ENCODE data around the gene SP140L.

SP140L gene

GRCh38 chr2:230443541-230443940, 116.5 kb downstream of the SP140L start:
- DNase-seq (ENCODE audit: low spot score): no peak
- TF ChIP-seq, protein P1, sequence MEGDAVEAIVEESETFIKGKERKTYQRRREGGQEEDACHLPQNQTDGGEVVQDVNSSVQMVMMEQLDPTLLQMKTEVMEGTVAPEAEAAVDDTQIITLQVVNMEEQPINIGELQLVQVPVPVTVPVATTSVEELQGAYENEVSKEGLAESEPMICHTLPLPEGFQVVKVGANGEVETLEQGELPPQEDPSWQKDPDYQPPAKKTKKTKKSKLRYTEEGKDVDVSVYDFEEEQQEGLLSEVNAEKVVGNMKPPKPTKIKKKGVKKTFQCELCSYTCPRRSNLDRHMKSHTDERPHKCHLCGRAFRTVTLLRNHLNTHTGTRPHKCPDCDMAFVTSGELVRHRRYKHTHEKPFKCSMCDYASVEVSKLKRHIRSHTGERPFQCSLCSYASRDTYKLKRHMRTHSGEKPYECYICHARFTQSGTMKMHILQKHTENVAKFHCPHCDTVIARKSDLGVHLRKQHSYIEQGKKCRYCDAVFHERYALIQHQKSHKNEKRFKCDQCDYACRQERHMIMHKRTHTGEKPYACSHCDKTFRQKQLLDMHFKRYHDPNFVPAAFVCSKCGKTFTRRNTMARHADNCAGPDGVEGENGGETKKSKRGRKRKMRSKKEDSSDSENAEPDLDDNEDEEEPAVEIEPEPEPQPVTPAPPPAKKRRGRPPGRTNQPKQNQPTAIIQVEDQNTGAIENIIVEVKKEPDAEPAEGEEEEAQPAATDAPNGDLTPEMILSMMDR (IDR thresholded peaks at IDR 0.05; ENCODE audit: extremely low read depth, insufficient read depth, missing control alignments): no peak
- in situ Hi-C loops (cut with MboI; ENCODE audit: low pct_unique_long_range_greater_than_20kb, low sequenced_read_pairs, unreplicated experiment): no loop called here

- TF ChIP-seq, protein P1 (IDR thresholded peaks at IDR 0.05; ENCODE audit: extremely low read depth, insufficient read depth, missing control alignments): no peak
- in situ Hi-C loops (cut with MboI; ENCODE audit: low pct_unique_long_range_greater_than_20kb, low sequenced_read_pairs, unreplicated experiment): no loop called here
Observed at GRCh38 chr2:230444832-230445231, 117.8 kb downstream of the SP140L start.

DNA sequence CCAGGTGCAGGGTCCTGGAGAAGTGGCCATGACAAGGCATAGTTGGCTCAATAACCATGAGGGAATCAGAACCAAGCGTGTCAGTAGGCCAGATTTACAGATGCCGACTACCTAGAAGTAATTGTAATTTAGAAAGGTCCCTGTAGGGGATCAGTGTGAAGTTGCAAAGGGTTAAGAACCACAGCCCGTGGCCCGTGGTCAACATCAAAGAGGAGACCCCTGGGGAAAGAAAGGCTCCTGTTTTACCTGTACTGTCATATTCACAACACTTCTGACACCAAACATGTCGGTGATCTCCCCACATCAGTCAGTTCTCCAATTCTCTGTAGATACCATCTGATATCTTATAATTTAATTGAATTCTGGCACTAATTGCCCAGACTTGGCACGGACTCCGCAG, 120.0 kb downstream of the SP140L start:
- no peak for DNase-seq (ENCODE audit: low spot score)
- TF ChIP-seq, protein P1 (IDR thresholded peaks at IDR 0.05; ENCODE audit: extremely low read depth, insufficient read depth, missing control alignments): no peak
- in situ Hi-C loops (cut with MboI; ENCODE audit: low pct_unique_long_range_greater_than_20kb, low sequenced_read_pairs, unreplicated experiment): no loop called here

More at GRCh38 chr2:230444832-230445231, 117.8 kb downstream of the SP140L start:
- no peak for DNase-seq (ENCODE audit: low spot score)

DNA sequence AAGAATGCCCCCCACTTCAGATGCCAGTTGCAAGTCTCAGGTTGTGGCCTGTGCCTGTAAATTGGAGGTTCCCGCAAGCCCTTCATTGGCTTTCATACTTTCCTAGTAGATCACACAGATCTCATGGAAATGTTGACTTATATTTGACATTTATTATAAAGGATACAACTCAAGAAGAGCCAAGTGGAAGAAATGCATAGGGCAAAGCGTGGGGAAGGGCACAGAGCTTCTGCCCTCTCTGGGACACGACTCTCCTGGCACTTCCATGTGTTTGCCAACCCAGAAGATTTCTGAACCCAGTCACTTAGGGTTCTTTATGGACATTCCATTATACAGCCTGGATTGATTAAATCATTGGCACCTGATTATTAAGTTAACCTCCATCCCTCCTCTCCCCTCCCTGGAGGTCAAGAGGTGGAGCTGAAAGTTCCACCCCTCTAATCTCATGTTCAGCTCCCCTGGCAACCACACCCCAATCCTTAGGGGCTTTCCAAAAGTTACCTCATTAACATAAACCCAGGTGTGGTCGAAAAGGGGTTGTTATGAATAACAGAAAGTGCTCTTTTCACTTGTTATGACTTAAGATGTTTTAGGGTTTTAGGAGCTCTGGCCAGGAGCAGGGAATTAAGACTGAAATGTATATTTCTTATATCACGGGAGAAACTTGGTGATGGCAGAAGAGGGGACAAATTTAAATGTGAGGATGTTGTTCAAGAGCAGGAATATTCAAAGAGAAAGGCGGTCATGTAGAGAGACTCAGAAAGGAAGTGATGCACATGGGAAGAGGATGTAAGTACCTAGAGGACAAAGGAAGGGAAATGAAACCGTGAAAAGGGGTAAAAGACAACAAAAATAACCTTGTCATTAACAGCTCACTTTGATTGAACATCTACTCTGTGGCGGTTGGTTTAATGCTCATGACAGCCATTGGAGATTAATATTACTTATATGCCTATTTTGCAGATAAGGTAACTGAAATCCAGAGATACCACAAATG, 120.8 kb downstream of the SP140L start:
- in situ Hi-C loops (cut with MboI; ENCODE audit: low pct_unique_long_range_greater_than_20kb, low sequenced_read_pairs, unreplicated experiment): no loop called here
- TF ChIP-seq, protein P1 (IDR thresholded peaks at IDR 0.05; ENCODE audit: extremely low read depth, insufficient read depth, missing control alignments): no peak

DNA sequence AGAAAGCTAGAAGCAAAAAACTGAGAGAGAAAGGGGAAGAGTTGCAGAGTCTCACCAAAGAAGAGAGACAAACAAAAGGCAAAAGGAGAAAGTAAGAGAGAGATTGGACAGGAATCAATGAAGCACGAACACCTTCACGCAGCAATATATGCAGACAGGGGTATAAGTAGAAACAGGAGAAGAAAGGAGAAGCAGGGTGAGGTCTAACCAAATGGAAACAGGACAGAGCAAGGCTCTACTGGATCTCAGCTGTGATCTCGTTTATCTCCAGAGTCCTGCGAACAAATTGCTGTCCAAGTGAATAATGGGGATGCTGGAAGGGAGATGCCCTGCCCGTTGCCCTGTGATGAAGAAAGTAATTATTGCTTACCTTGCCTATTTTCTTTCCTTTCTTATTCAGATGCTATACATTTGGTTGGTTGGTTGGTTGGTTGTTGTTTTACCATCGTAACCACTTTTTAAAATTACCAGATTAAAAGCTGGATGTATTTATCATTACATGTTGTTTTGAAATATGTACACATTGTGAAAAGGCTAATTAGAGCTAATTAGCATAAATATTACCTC, 123.0 kb downstream of the SP140L start:
- in situ Hi-C loops (cut with MboI; ENCODE audit: low pct_unique_long_range_greater_than_20kb, low sequenced_read_pairs, unreplicated experiment): no loop called here
- DNase-seq (ENCODE audit: low spot score): no peak
- TF ChIP-seq, protein P1 (IDR thresholded peaks at IDR 0.05; ENCODE audit: extremely low read depth, insufficient read depth, missing control alignments): no peak

More for the DNA sequence above, 120.8 kb downstream of the SP140L start:
- peak; percentile 40 for DNase-seq (ENCODE audit: low spot score)

- TF ChIP-seq, protein P1 (IDR thresholded peaks at IDR 0.05; ENCODE audit: extremely low read depth, insufficient read depth, missing control alignments): no peak
- in situ Hi-C loops (cut with MboI; ENCODE audit: low pct_unique_long_range_greater_than_20kb, low sequenced_read_pairs, unreplicated experiment): no loop called here
- no peak for DNase-seq (ENCODE audit: low spot score)
Observed at GRCh38 chr2:230453006-230453405, 126.0 kb downstream of the SP140L start.
